Measurements from ENCODE around the gene SORCS3.

GRCh38 chr10:104780946-104781595 lies 140.0 kb downstream of the SORCS3 start:
- no peak for TF ChIP-seq SIN3A (IDR thresholded peaks at IDR 0.05; ENCODE audit: borderline replicate concordance, insufficient read depth, low read depth, low read length)
- TF ChIP-seq, protein P1, sequence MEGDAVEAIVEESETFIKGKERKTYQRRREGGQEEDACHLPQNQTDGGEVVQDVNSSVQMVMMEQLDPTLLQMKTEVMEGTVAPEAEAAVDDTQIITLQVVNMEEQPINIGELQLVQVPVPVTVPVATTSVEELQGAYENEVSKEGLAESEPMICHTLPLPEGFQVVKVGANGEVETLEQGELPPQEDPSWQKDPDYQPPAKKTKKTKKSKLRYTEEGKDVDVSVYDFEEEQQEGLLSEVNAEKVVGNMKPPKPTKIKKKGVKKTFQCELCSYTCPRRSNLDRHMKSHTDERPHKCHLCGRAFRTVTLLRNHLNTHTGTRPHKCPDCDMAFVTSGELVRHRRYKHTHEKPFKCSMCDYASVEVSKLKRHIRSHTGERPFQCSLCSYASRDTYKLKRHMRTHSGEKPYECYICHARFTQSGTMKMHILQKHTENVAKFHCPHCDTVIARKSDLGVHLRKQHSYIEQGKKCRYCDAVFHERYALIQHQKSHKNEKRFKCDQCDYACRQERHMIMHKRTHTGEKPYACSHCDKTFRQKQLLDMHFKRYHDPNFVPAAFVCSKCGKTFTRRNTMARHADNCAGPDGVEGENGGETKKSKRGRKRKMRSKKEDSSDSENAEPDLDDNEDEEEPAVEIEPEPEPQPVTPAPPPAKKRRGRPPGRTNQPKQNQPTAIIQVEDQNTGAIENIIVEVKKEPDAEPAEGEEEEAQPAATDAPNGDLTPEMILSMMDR (IDR thresholded peaks at IDR 0.05) = no peak
